NT2/D1 (cell line): ENCODE measurements around the gene ATP12A.

Experiments used
- DNase-seq: peaks from one replicate; pipeline ENCODE4 v3.0.0-alpha.2; 2011; ENCODE audit warnings: low read depth, low spot score
- H3K27me3 ChIP-seq: 2 replicates; pipeline ENCODE4 v1.6.0; 2011; ENCODE audit warnings: mild to moderate bottlenecking; ENCODE audit not compliant: insufficient read length, insufficient read depth
- H3K36me3 ChIP-seq: 2 replicates; pipeline ENCODE4 v1.6.1; 2011; ENCODE audit warnings: mild to moderate bottlenecking, low read length, mixed read lengths; ENCODE audit not compliant: insufficient read depth, insufficient read length
- H3K4me1 ChIP-seq: 2 replicates; pipeline ENCODE4 v1.5.1; 2011; ENCODE audit not compliant: insufficient read depth, insufficient read length
- H3K4me3 ChIP-seq: 2 replicates; pipeline ENCODE4 v1.5.1; 2011; ENCODE audit warnings: low read depth; ENCODE audit not compliant: insufficient read length
- H3K9ac ChIP-seq: 2 replicates; pipeline ENCODE4 v1.6.0; 2011; ENCODE audit warnings: low read depth; ENCODE audit not compliant: insufficient read length
- H3K9me3 ChIP-seq: 2 replicates; pipeline ENCODE4 v1.5.1; 2011; ENCODE audit warnings: mild to moderate bottlenecking, low read length; ENCODE audit not compliant: insufficient read depth
- SUZ12 ChIP-seq: IDR thresholded peaks from 2 replicates; pipeline ENCODE4 v1.6.1; 2011; ENCODE audit not compliant: insufficient read length, insufficient read depth; ENCODE audit errors: extremely low read depth
- YY1 ChIP-seq: IDR thresholded peaks from 2 replicates; pipeline ENCODE4 v1.6.1; 2011; ENCODE audit not compliant: insufficient read length, insufficient read depth
- ZNF274 ChIP-seq: IDR thresholded peaks from 2 replicates; pipeline ENCODE4 v1.6.1; 2011; ENCODE audit warnings: mild to moderate bottlenecking, low read depth, low read length

ATP12A gene

DNA sequence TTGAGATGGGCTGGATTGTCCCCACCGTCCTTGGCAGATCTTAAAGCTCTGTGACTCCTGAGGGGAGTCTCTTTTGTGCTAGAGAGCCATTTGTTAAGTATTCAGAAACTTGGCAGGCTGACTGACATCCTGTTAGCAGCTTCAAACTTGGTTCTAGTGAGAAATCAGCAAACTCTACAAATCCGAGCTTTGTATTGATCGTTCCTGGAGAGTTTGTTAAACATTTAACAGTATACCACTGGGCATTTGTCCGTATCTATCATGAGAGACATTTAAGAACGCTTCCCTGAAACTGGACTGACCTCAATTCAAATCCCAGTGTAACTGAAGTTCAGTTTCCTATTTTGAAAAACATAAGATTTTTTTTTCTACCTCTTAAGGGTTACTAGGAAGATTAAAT lies 3.1 kb downstream of the ATP12A start:
- Histone ChIP-seq H3K27me3 (peaks cover 33% of the 10 kb centered on the region), H3K4me3 (no peak overlapping the region), H3K9me3 (no peaks in the 10 kb centered on the region), H3K9ac (no peak overlapping the region), H3K36me3 (no peaks in the 10 kb centered on the region), H3K4me1 (peaks cover 4% of the 10 kb centered on the region)
- no peak for DNase-seq
- no peak for TF ChIP-seq YY1
- no peak for TF ChIP-seq ZNF274
- TF ChIP-seq SUZ12, result no peak

GRCh38 chr13:24683838-24684599 lies 3.8 kb downstream of the ATP12A start:
- peak; percentile 65 for DNase-seq
- H3K4me3 ChIP-seq, result no peak overlapping the region
- H3K27me3 ChIP-seq, result peaks cover 31% of the 10 kb centered on the region
- TF ChIP-seq YY1 (no peak), SUZ12 (no peak), ZNF274 (no peak)
- H3K4me1 ChIP-seq, result peaks cover 7% of the 10 kb centered on the region
- H3K36me3 ChIP-seq, result no peaks in the 10 kb centered on the region
- H3K9me3 ChIP-seq, result no peaks in the 10 kb centered on the region
- H3K9ac ChIP-seq, result no peak overlapping the region

DNA sequence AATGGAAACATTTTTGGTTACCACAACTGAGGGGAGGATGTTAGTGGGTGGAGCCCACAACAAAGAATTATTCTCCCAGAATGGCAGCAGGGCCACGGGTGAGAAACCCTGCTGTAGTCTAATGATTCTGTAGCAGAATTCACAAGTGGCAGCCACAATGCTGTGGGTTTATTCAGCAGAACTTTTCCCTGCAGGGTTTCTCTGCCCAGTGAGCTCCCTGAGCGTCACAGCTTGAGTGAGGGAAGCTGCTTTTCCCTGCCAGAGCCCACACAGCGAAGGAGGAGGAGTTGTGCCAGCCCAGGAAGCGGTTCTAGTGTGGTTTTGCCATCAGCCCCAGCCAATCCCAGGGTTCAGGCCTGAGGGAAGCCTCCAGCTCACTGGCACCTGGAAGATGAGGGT lies 4.4 kb downstream of the ATP12A start:
- DNase-seq, result no peak
- TF ChIP-seq ZNF274 (no peak), SUZ12 (no peak), YY1 (no peak)
- peaks cover 25% of the 10 kb centered on the region for H3K27me3 ChIP-seq
- no peaks in the 10 kb centered on the region for H3K9me3 ChIP-seq
- H3K4me3 ChIP-seq, result no peak overlapping the region
- no peaks in the 10 kb centered on the region for H3K36me3 ChIP-seq
- H3K9ac ChIP-seq, result no peak overlapping the region
- H3K4me1 ChIP-seq, result peaks cover 7% of the 10 kb centered on the region

DNA sequence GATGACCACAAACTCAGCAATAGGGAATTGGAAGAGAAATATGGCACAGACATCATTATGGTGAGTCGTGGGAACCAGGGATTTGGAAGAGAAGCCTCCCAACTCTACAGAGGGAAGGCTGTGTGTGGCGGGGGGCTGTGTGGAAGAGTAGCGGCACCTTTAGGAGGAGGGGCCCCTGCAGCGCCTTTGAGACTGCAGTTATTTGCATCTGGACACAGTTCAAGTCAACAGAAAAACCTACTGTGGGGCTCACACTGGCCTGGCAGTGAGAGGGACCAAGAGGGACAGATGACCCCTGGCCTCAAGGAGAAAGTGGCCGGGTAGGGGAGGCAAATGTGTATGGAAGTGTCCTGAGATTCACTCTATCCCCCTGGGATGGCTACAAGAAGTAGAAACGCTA lies 5.1 kb downstream of the ATP12A start:
- TF ChIP-seq YY1 (no peak), SUZ12 (no peak), ZNF274 (no peak)
- peaks cover 7% of the 10 kb centered on the region for H3K4me1 ChIP-seq
- H3K27me3 ChIP-seq, result peaks cover 19% of the 10 kb centered on the region
- no peak for DNase-seq
- H3K4me3 ChIP-seq, result no peak overlapping the region
- no peaks in the 10 kb centered on the region for H3K36me3 ChIP-seq
- H3K9ac ChIP-seq, result no peak overlapping the region
- H3K9me3 ChIP-seq, result no peaks in the 10 kb centered on the region

GRCh38 chr13:24687611-24688010 lies 7.4 kb downstream of the ATP12A start:
- no peaks in the 10 kb centered on the region for H3K27me3 ChIP-seq
- no peaks in the 10 kb centered on the region for H3K36me3 ChIP-seq
- no peak overlapping the region for H3K4me3 ChIP-seq
- H3K9me3 ChIP-seq, result no peaks in the 10 kb centered on the region
- H3K4me1 ChIP-seq, result peaks cover 2% of the 10 kb centered on the region
- TF ChIP-seq ZNF274 (no peak), YY1 (no peak)
- DNase-seq, result no peak
- H3K9ac ChIP-seq, result no peak overlapping the region

GRCh38 chr13:24688111-24688510 lies 7.9 kb downstream of the ATP12A start:
- TF ChIP-seq YY1, result no peak
- TF ChIP-seq ZNF274, result no peak
- no peak for TF ChIP-seq SUZ12
- no peaks in the 10 kb centered on the region for H3K9me3 ChIP-seq
- H3K36me3 ChIP-seq, result no peaks in the 10 kb centered on the region
- H3K9ac ChIP-seq, result no peak overlapping the region
- H3K4me1 ChIP-seq, result peaks cover 2% of the 10 kb centered on the region
- DNase-seq, result no peak
- H3K4me3 ChIP-seq, result no peak overlapping the region
- no peaks in the 10 kb centered on the region for H3K27me3 ChIP-seq

GRCh38 chr13:24688950-24689349 lies 8.7 kb downstream of the ATP12A start:
- H3K27me3 ChIP-seq, result no peaks in the 10 kb centered on the region
- no peaks in the 10 kb centered on the region for H3K9me3 ChIP-seq
- no peak overlapping the region for H3K4me3 ChIP-seq
- H3K4me1 ChIP-seq, result peaks cover 2% of the 10 kb centered on the region
- H3K36me3 ChIP-seq, result no peaks in the 10 kb centered on the region
- no peak for DNase-seq
- TF ChIP-seq YY1, result no peak
- TF ChIP-seq SUZ12, result no peak
- TF ChIP-seq ZNF274, result no peak
- H3K9ac ChIP-seq, result no peak overlapping the region

DNA sequence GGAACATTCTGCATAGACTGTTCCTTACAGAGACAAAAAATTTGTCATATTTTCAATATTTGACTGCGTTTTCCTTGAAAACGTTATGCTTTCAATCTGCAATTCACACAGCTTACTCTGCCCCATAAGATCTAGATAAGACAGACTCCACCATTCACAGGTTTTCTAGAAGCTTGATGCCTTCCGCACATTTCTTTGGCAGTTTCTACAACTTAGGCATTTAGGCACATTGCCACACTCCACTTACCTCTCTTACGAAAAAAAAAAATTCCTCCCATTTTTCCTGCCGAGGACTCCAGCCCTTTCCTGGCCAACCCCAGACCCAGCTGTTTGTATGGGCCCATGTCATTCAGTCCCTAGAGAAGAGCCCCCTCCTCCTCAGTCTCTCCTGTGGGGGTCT lies 11.2 kb downstream of the ATP12A start:
- TF ChIP-seq SUZ12 (no peak), ZNF274 (no peak), YY1 (no peak)
- DNase-seq, result no peak
- H3K9ac ChIP-seq, result no peak overlapping the region
- H3K4me1 ChIP-seq, result peaks cover 2% of the 10 kb centered on the region
- no peaks in the 10 kb centered on the region for H3K9me3 ChIP-seq
- H3K27me3 ChIP-seq, result no peaks in the 10 kb centered on the region
- H3K36me3 ChIP-seq, result no peaks in the 10 kb centered on the region
- no peak overlapping the region for H3K4me3 ChIP-seq
